GM12878 (cell line): ENCODE measurements around the gene BRD1. TPM values are rescaled to one million over a fixed set of nuclear protein-coding genes. Genes with fewer than 3 reads are reported as not detected.

Source experiments
- ATAC-seq: fragments of 200-7000 bp; cut with Tn5 transposase; 3 replicates; pipeline ENCODE4 v1.9.1; 2020; ENCODE audit warnings: mild to moderate bottlenecking, moderate library complexity
- BruUV-seq: library from RNA; stranded (reverse); fragments of 400-500 nt; replicated peaks from 2 replicates; lab custom pipeline; 2021; lab: Mats Ljungman, UMichigan
- CTCF ChIA-PET: fragments of 300-600 bp; sonication (Branson Sonifier 250); formaldehyde crosslinking; extraction: SDS; loops from one replicate; lab custom pipeline; 2021; ENCODE audit warnings: inconsistent platforms; lab: Yijun Ruan, JAX
- POLR2A ChIA-PET: fragments of 350-600 bp; formaldehyde crosslinking; extraction: SDS; loops from one replicate; lab custom pipeline; 2021; ENCODE audit warnings: inconsistent platforms; lab: Charles Lee
- RAD21 ChIA-PET: fragments of 300-600 bp; sonication (Branson Sonifier 250); formaldehyde crosslinking; loops from one replicate; lab custom pipeline; 2023; ENCODE audit warnings: antibody characterized with exemption; ENCODE audit not compliant: unreplicated experiment; lab: Charles Lee
- SMC1A ChIA-PET: fragments of 300-600 bp; sonication (Branson Sonifier 250); formaldehyde crosslinking; loops from one replicate; lab custom pipeline; 2023; ENCODE audit not compliant: unreplicated experiment, uncharacterized antibody; lab: Charles Lee
- DNase-seq: peaks from one replicate; pipeline ENCODE4 v3.0.0-alpha.2; 2011; ENCODE audit warnings: low read depth, low spot score
- FAIRE-seq: peaks from 3 replicates; lab custom pipeline; 2011; peaks lifted over from hg19 to GRCh38; lab: Jason Lieb, UNC
- H2AFZ ChIP-seq: 2 replicates; pipeline ENCODE4 v1.6.0; 2011; ENCODE audit warnings: low read depth, low read length, control low read depth; ENCODE audit not compliant: control insufficient read depth
- H3K27ac ChIP-seq: 2 replicates; pipeline ENCODE4 v1.5.1; 2011; ENCODE audit warnings: control low read depth; ENCODE audit not compliant: control insufficient read depth, insufficient read depth
- H3K27me3 ChIP-seq, 2 experiments: replicated peaks in 1 of 2; 2 replicates each; pipeline versions ENCODE4 v1.6.0 to v1.6.1; 2011; ENCODE audit warnings: low read length in 1 of 2; ENCODE audit not compliant: control insufficient read depth in 2 of 2, insufficient read depth in 2 of 2
- H3K36me3 ChIP-seq, 2 experiments: 2 replicates each; pipeline ENCODE4 v1.5.1; 2011; ENCODE audit warnings: low read length in 1 of 2; ENCODE audit not compliant: control insufficient read depth in 2 of 2, insufficient read depth in 2 of 2
- H3K4me1 ChIP-seq: 2 replicates; pipeline ENCODE4 v1.6.1; 2011; ENCODE audit warnings: mild to moderate bottlenecking, low read length, moderate library complexity, mixed read lengths; ENCODE audit not compliant: control insufficient read depth, insufficient read depth
- H3K4me2 ChIP-seq: 2 replicates; pipeline ENCODE4 v1.6.0; 2011; ENCODE audit warnings: control low read depth; ENCODE audit not compliant: control insufficient read depth, insufficient read depth
- H3K4me3 ChIP-seq: fragments of 200-600 bp; sonication (generic); 2 replicates; pipeline ENCODE4 v1.5.1; 2016
- H3K79me2 ChIP-seq: 2 replicates; pipeline ENCODE4 v1.6.0; 2011; ENCODE audit warnings: low read length; ENCODE audit not compliant: control insufficient read depth, insufficient read depth
- H3K9ac ChIP-seq: 2 replicates; pipeline ENCODE4 v1.8.0; 2011; ENCODE audit warnings: low read length, control low read depth, mixed read lengths; ENCODE audit not compliant: control insufficient read depth, insufficient read depth
- H3K9me3 ChIP-seq: replicated peaks from 3 replicates; pipeline ENCODE4 v1.5.1; 2011; ENCODE audit warnings: mild to moderate bottlenecking, low read length; ENCODE audit not compliant: control insufficient read depth, insufficient read depth
- H4K20me1 ChIP-seq: 2 replicates; pipeline ENCODE4 v1.6.0; 2011; ENCODE audit not compliant: control insufficient read depth, insufficient read depth
- BCLAF1 ChIP-seq: fragments of 450-650 bp; IDR thresholded peaks from 2 replicates; pipeline ENCODE4 v1.6.1; 2017; ENCODE audit warnings: antibody characterized with exemption, mild to moderate bottlenecking, moderate library complexity
- CEBPZ ChIP-seq: fragments of 150-350 bp; IDR thresholded peaks from 2 replicates; pipeline ENCODE4 v1.6.1; 2016; ENCODE audit warnings: low read depth, low read length
- CHD4 ChIP-seq: fragments of 200-600 bp; sonication (generic); IDR thresholded peaks from 2 replicates; pipeline ENCODE4 v1.6.1; 2016; ENCODE audit warnings: mild to moderate bottlenecking
- HCFC1 ChIP-seq: fragments of 150-350 bp; IDR thresholded peaks from 2 replicates; pipeline ENCODE4 v1.6.1; 2014; ENCODE audit warnings: low read length
- HSF1 ChIP-seq: fragments of 150-350 bp; IDR thresholded peaks from 2 replicates; pipeline ENCODE4 v1.6.1; 2014; ENCODE audit warnings: mild to moderate bottlenecking, low read depth, low read length
- MYB ChIP-seq: fragments of 150-350 bp; IDR thresholded peaks from 2 replicates; pipeline ENCODE4 v1.6.1; 2014; ENCODE audit warnings: mild to moderate bottlenecking, low read depth, low read length, borderline replicate concordance
- RBBP5 ChIP-seq: fragments of 200-600 bp; sonication (generic); conservative IDR thresholded peaks from 2 replicates; pipeline ENCODE4 v1.6.1; 2016
- SKIL ChIP-seq: fragments of 450-650 bp; IDR thresholded peaks from 2 replicates; pipeline ENCODE4 v1.6.1; 2017; ENCODE audit warnings: mild to moderate bottlenecking, low read depth, inconsistent platforms; ENCODE audit not compliant: poor library complexity, severe bottlenecking
- ZNF384 ChIP-seq: IDR thresholded peaks from 2 replicates; pipeline ENCODE4 v1.6.1; 2012; ENCODE audit warnings: low read depth, mild to moderate bottlenecking, low read length, improper control_type of control experiment, borderline replicate concordance
- WGBS: methylation state at CpG from one replicate; pipeline ENCODE4 v1.1.6; 2016; ENCODE audit warnings: low lambda C conversion rate; ENCODE audit not compliant: insufficient replicate concordance, insufficient coverage; ENCODE audit errors: missing lambda C conversion rate; 5-methylcytosine and 5-hydroxymethylcytosine counted together
- in situ Hi-C: fragments of 300-500 bp; cut with MboI; formaldehyde crosslinking; loops from 9 replicates; pipeline ENCODE4 v1.14.3; 2018; ENCODE audit warnings: mixed read lengths
- intact Hi-C: fragments of 100-400 bp; cut with micrococcal nuclease; formaldehyde crosslinking; loops from one replicate; pipeline ENCODE4 v1.14.2; 2022; ENCODE audit not compliant: unreplicated experiment
- polyA plus RNA-seq, 11 experiments: library from polyadenylated mRNA; depleted of rRNA in 4 of 11; unstranded in 6 of 11; stranded (reverse) in 5 of 11; fragments of >200 nt; fragmentation: Nextera tagmentation in 4 of 11; fragmentation: Illumina TruSeq in 1 of 11; extraction: Ambion mirVana in 4 of 11; extraction: Trizol in 1 of 11; gene quantifications; 1 replicate in 1 of 11; 2 replicates in 10 of 11; pipeline versions ENCODE4 v1.2.1 to v1.2.3, GENCODE V29; 2011 to 2016; ENCODE audit warnings: inconsistent platforms in 2 of 11, missing spikeins in 2 of 11, low read depth in 1 of 11
- total RNA-seq, 4 experiments: library from RNA; depleted of rRNA in 3 of 4; stranded (reverse); fragments of >200 nt in 3 of 4; fragmentation: Illumina TruSeq in 1 of 4; extraction: Trizol in 1 of 4; gene quantifications; 2 replicates each; pipeline versions ENCODE4 v1.2.1 to v1.2.3, GENCODE V29; 2013 to 2021

Gene BRD1
- total and polyA plus RNA-seq, 10 of the 15 experiments (the other 5 are each of a cell fraction or from before 2014, with no cell fraction given): 0.90 to 26.4 (median 7.1) TPM

GRCh38 chr22:49775191-49775866, 52.3 kb downstream of the BRD1 start (continued):
- no peak for TF ChIP-seq SKIL
- TF ChIP-seq, all 136 proteins: peak for 0

- ATAC-seq (no peak), DNase-seq (no peak), FAIRE-seq (no peak)
- in situ Hi-C loops: no loop called here
- no peak overlapping the region for H3K27ac ChIP-seq
- H4K20me1 ChIP-seq: no peaks in the 10 kb centered on the region
- RAD21 ChIA-PET: no interaction called here
- H2AFZ ChIP-seq: no peak overlapping the region
- CTCF ChIA-PET: interaction anchor here (0.9 to 1.2 kb wide), 2 partner anchors 14 to 256 kb away, joined by 3 read pairs; no protein-coding TSS in a partner anchor
- BruUV-seq: no TSS peak
- H3K9me3 ChIP-seq: no peaks in the 10 kb centered on the region
- H3K79me2 ChIP-seq: no peaks in the 10 kb centered on the region
- SMC1A ChIA-PET: no interaction called here
- H3K4me2 ChIP-seq: no peak overlapping the region
- no peaks in the 10 kb centered on the region for H3K4me1 ChIP-seq
- H3K4me3 ChIP-seq: no peak overlapping the region
- intact Hi-C loops: no loop called here
- peaks cover 13 to 28% of the 10 kb centered on the region in 2 experiments for H3K36me3 ChIP-seq
- H3K9ac ChIP-seq: no peak overlapping the region
- POLR2A ChIA-PET: no interaction called here
- H3K27me3 ChIP-seq: no peaks in the 10 kb centered on the region
- WGBS: 84% methylated on average over 19 of the region's 21 CpGs
- TF ChIP-seq HSF1 (no peak), ZNF384 (no peak), MYB (no peak), HCFC1 (no peak), BCLAF1 (no peak), RBBP5 (no peak), CEBPZ (no peak), CHD4 (no peak)
These were observed 53.0 kb downstream of the BRD1 start for GRCh38 chr22:49774499-49775151.
